Calu3 (cell line): ENCODE data around the gene ARHGAP32. TPM values are rescaled to one million over a fixed set of nuclear protein-coding genes. Genes with fewer than 3 reads are reported as not detected.

Source experiments
- BruUV-seq: library from RNA; stranded (reverse); fragments of 400-500 nt; replicated peaks from 2 replicates; lab custom pipeline; 2021; lab: Mats Ljungman, UMichigan
- CTCF ChIA-PET: fragments of 300-600 bp; sonication (Branson Sonifier 250); formaldehyde crosslinking; loops from one replicate; lab custom pipeline; 2022; ENCODE audit warnings: antibody characterized with exemption; lab: Charles Lee
- DNase-seq: peaks from one replicate; pipeline ENCODE4 v3.0.0; 2022
- H3K27ac Mint-ChIP-seq: one replicate; pipeline ENCODE4 v1.8.0; 2022; ENCODE audit warnings: mixed read lengths; ENCODE audit not compliant: unreplicated experiment
- H3K27me3 Mint-ChIP-seq: one replicate; pipeline ENCODE4 v1.8.0; 2022; ENCODE audit warnings: mixed read lengths; ENCODE audit not compliant: unreplicated experiment
- H3K36me3 Mint-ChIP-seq: one replicate; pipeline ENCODE4 v1.8.0; 2022; ENCODE audit warnings: mild to moderate bottlenecking, moderate library complexity, mixed read lengths; ENCODE audit not compliant: insufficient read depth, unreplicated experiment
- H3K4me1 Mint-ChIP-seq: one replicate; pipeline ENCODE4 v1.8.0; 2022; ENCODE audit warnings: mild to moderate bottlenecking, low read depth, mixed read lengths; ENCODE audit not compliant: unreplicated experiment
- H3K4me3 Mint-ChIP-seq: one replicate; pipeline ENCODE4 v1.8.0; 2022; ENCODE audit warnings: mild to moderate bottlenecking, low read depth, moderate library complexity, mixed read lengths; ENCODE audit not compliant: unreplicated experiment
- H3K9me3 Mint-ChIP-seq: one replicate; pipeline ENCODE4 v1.8.0; 2022; ENCODE audit warnings: low read depth, mixed read lengths; ENCODE audit not compliant: unreplicated experiment
- intact Hi-C: fragments of 100-400 bp; cut with micrococcal nuclease; formaldehyde crosslinking; loops from one replicate; pipeline ENCODE4 v1.10.0; 2022; ENCODE audit not compliant: unreplicated experiment
- total RNA-seq: library from RNA; stranded (reverse); gene quantifications from 2 replicates; pipeline ENCODE4 v1.2.3, GENCODE V29; 2022
- TF ChIP-seq, protein P1 (sequence below): fragments of 200-600 bp; IDR thresholded peaks from one replicate; pipeline ENCODE4 v1.8.0; 2022; ENCODE audit warnings: antibody characterized with exemption; ENCODE audit not compliant: unreplicated experiment

The ARHGAP32 gene
- total RNA-seq, 1 experiment from 2014 or later = 40.1 TPM

DNA sequence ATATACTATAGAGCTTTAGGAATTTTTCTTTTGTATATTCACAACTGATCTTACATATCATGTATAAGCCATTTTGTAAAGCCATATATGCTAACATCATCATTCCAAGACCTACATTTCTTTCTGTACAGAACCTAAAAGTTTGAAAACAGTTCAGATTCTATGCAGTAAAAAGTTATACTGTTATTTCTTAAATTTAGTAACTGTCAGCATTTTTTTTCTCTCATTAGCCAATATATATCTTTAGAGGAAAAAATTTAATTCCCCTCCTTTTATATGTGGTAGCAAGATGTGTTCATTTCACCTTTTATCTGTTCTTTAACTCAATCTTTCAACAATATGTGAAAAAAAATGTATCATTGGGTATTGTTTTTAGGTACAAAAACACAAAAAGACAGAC, 129.0 kb downstream of the ARHGAP32 start:
- DNase-seq = no peak
- H3K4me1 Mint-ChIP-seq = no peaks in the 10 kb centered on the region
- H3K4me3 Mint-ChIP-seq = no peak overlapping the region
- no peaks in the 10 kb centered on the region for H3K9me3 Mint-ChIP-seq
- H3K27me3 Mint-ChIP-seq = no peaks in the 10 kb centered on the region
- intact Hi-C loops = loop anchor here (5.0 kb wide), 1 partner anchor 41 kb away; no protein-coding TSS in a partner anchor
- BruUV-seq = no TSS peak
- no peak overlapping the region for H3K27ac Mint-ChIP-seq
- CTCF ChIA-PET = no interaction called here
- TF ChIP-seq, protein P1, sequence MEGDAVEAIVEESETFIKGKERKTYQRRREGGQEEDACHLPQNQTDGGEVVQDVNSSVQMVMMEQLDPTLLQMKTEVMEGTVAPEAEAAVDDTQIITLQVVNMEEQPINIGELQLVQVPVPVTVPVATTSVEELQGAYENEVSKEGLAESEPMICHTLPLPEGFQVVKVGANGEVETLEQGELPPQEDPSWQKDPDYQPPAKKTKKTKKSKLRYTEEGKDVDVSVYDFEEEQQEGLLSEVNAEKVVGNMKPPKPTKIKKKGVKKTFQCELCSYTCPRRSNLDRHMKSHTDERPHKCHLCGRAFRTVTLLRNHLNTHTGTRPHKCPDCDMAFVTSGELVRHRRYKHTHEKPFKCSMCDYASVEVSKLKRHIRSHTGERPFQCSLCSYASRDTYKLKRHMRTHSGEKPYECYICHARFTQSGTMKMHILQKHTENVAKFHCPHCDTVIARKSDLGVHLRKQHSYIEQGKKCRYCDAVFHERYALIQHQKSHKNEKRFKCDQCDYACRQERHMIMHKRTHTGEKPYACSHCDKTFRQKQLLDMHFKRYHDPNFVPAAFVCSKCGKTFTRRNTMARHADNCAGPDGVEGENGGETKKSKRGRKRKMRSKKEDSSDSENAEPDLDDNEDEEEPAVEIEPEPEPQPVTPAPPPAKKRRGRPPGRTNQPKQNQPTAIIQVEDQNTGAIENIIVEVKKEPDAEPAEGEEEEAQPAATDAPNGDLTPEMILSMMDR = no peak
- H3K36me3 Mint-ChIP-seq = no peaks in the 10 kb centered on the region

DNA sequence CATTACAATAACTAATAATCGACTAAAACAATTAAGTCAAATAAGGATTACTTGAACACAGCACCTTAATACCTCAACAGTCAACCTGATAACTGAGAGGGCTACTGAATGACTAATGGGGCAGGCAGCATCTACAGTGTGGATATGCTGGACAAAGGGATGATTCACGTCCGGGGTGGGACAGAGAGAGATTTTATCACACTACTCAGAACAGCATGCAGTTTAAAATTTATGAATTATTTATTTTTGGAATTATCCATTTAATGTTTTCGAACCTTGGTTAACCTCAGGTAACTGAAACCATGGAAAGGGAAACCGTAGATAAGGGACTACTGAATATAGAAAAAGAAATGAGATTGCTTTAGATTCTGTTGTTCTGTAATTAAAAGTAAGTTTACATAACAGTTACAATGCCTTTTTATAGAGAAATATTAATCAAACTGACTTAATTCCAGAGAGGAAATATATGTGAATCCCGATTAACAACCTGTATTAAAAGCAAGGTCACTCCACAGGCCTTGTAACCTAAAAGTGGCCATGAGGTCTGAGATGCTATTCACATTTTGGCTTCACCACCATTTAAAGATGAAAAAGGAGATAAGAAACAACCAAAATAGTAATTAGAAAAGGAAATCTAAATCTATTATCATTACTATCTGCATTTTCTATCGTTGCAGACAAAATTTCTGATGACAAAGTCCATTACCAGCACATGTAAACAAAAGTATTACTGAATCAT, 130.5 kb downstream of the ARHGAP32 start:
- DNase-seq = peak; percentile 52
- CTCF ChIA-PET = no interaction called here
- peak overlapping the region; percentile 12 for H3K4me3 Mint-ChIP-seq
- H3K27ac Mint-ChIP-seq = peak overlapping the region; percentile 39
- intact Hi-C loops = loop anchor here (5.0 kb wide), 1 partner anchor 39 kb away; no protein-coding TSS in a partner anchor
- no peaks in the 10 kb centered on the region for H3K27me3 Mint-ChIP-seq
- TF ChIP-seq, protein P1 = no peak
- H3K36me3 Mint-ChIP-seq = no peaks in the 10 kb centered on the region
- no peaks in the 10 kb centered on the region for H3K9me3 Mint-ChIP-seq
- no peaks in the 10 kb centered on the region for H3K4me1 Mint-ChIP-seq
- BruUV-seq = TSS peak; percentile 9

DNA sequence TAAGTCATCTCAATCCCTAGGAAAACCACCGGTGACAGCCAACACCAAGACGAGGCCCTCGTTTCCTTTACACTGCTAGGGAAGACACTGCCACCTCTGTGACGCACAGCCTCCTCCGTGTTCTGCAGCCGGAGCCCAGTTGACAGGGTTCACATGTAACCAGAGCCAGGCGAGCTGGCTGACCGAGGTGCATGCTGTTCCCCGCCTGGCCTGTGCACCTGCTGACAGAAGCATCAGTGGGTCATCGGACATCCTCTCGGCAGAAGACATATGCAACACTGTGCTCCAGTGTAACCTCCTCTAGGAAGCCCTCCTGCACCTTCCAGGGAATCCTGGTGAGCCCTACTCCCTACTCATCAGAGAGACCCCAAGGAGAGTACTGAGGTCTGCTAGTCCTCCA, 135.2 kb downstream of the ARHGAP32 start:
- no peak overlapping the region for H3K27ac Mint-ChIP-seq
- no peaks in the 10 kb centered on the region for H3K4me1 Mint-ChIP-seq
- H3K9me3 Mint-ChIP-seq = no peaks in the 10 kb centered on the region
- intact Hi-C loops = no loop called here
- TF ChIP-seq, protein P1 = no peak
- no peak for DNase-seq
- CTCF ChIA-PET = no interaction called here
- no peaks in the 10 kb centered on the region for H3K27me3 Mint-ChIP-seq
- BruUV-seq = no TSS peak
- H3K36me3 Mint-ChIP-seq = no peaks in the 10 kb centered on the region
- no peak overlapping the region for H3K4me3 Mint-ChIP-seq

DNA sequence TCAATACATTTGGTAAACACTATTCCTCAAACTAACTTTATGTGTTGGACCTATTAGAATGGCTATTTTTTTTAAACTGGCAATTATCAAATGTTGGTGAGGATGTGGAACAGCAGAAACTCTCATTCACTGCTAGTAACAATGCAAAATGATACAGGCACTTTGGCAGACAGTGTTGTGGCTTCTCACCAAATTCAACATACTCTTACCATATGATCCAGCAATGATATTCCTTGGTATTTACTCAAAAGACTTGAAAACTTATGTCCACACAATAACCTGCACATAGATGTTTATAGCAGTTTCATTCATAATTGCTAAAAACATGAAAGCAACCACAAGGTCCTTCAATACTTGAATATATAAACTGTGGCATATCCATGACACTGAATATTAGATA, 136.9 kb downstream of the ARHGAP32 start:
- no TSS peak for BruUV-seq
- no peak for DNase-seq
- TF ChIP-seq, protein P1 = no peak
- Mint-ChIP-seq H3K36me3 (no peaks in the 10 kb centered on the region), H3K4me3 (no peak overlapping the region), H3K27me3 (no peaks in the 10 kb centered on the region), H3K4me1 (no peaks in the 10 kb centered on the region), H3K27ac (no peak overlapping the region), H3K9me3 (no peaks in the 10 kb centered on the region)
- intact Hi-C loops = no loop called here
- CTCF ChIA-PET = no interaction called here
